H1 (cell line): ENCODE results near the gene RRM2. TPM values are rescaled to one million over a fixed set of nuclear protein-coding genes. Genes with fewer than 3 reads are reported as not detected.

Experiments used
- CTCF ChIP-seq, 3 experiments: IDR thresholded peaks; 1 replicate in 2 of 3; 2 replicates in 1 of 3; pipeline versions ENCODE4 v1.5.1 to v1.6.1; 2011; ENCODE audit warnings: low read length in 3 of 3, mild to moderate bottlenecking in 3 of 3, inconsistent platforms in 2 of 3, low read depth in 1 of 3, moderate library complexity in 1 of 3; ENCODE audit not compliant: insufficient read depth in 1 of 3; ENCODE audit errors: control extremely low read depth in 1 of 3
- HDAC2 ChIP-seq, 2 experiments: fragments of 300-600 bp in 1 of 2; sonication (generic) in 1 of 2; IDR thresholded peaks; 2 replicates each; pipeline ENCODE4 v1.6.1; 2011 to 2012; ENCODE audit warnings: low read depth in 2 of 2, low read length in 2 of 2, mild to moderate bottlenecking in 2 of 2, moderate library complexity in 2 of 2, borderline replicate concordance in 1 of 2, inconsistent platforms in 1 of 2
- polyA plus RNA-seq, 7 experiments: library from polyadenylated mRNA; depleted of rRNA in 3 of 7; stranded (reverse) in 5 of 7; unstranded in 2 of 7; fragments of >200 nt in 5 of 7; fragments of 200-250 nt in 2 of 7; gene quantifications; 1 replicate in 5 of 7; 2 replicates in 1 of 7; 4 replicates in 1 of 7; pipeline versions ENCODE4 v1.2.1 to v1.2.3, GENCODE V29; 2011 to 2013; ENCODE audit warnings: missing spikeins in 2 of 7, mixed read lengths in 2 of 7
- total RNA-seq: library from RNA; stranded (reverse); fragmentation: NEBNext Ultra II Directional; extraction: Animal tissue kit (Norgen Biotek cat#: 25700); gene quantifications from 2 replicates; pipeline ENCODE4 v1.2.1, GENCODE V29; 2021

RRM2 gene
- total and polyA plus RNA-seq, 2 of the 8 experiments (the other 6 are each of a cell fraction or from before 2014, with no cell fraction given) = 37.7 to 215 TPM

GRCh38 chr2:10097352-10098148 lies 25.0 kb upstream of the RRM2 start (continued):
- TF ChIP-seq HDAC2 (IDR thresholded peaks at IDR 0.05; ENCODE audit: borderline replicate concordance in 1 of 2, low read depth in 2 of 2, low read length in 2 of 2) (peak in 1 of 2 experiments; percentile 74; a peak in 1 of 4 replicates), CTCF (IDR thresholded peaks at IDR 0.05; ENCODE audit: control extremely low read depth in 1 of 3, insufficient read depth in 1 of 3, low read depth in 1 of 3, low read length in 3 of 3) (peak; percentile 82 to 96 (median 92))
- TF ChIP-seq, all 59 proteins: peak for 6
